A549 (cell line): Measurements from ENCODE around the gene OPCML.

Experiments
- JUNB ChIP-seq: fragments of >200 bp; sonication (Bioruptor Twin); formaldehyde crosslinking; IDR thresholded peaks from 2 replicates; pipeline ENCODE4 v1.6.1; 2016
- SREBF2 ChIP-seq: fragments of 450-650 bp; IDR thresholded peaks from 2 replicates; pipeline ENCODE4 v1.6.1; 2014; ENCODE audit warnings: mild to moderate bottlenecking, moderate library complexity

DNA sequence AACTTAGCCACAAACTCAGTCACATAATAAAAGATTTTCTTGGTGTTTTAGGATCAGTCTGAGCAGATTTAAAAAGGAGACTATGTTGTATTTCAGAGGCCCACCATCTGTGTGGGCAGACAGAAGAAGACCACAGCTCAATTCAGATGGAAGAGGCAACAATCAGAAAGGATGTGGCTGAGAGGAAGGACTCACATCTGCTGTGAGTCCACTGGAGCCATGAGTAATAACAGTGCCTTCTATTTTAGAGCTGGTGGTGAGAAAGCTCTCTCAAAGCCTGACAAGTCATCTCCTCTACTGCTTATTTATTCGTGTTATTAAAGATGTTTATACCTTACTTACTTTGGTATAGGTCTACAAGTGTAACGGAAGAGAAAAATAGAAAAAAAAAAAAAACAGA lies 357.2 kb downstream of the OPCML start:
- TF ChIP-seq SREBF2, result no peak
- no peak for TF ChIP-seq JUNB
